K562 (cell line): ENCODE results near the gene DPYSL4. TPM values are rescaled to one million over a fixed set of nuclear protein-coding genes. Genes with fewer than 3 reads are reported as not detected.

Source experiments
- ATAC-seq: fragments of 200-7000 bp; cut with Tn5 transposase; 3 replicates; pipeline ENCODE4 v1.9.1; 2020; ENCODE audit warnings: moderate library complexity
- BruUV-seq: library from RNA; stranded (reverse); fragments of 400-500 nt; replicated peaks from 2 replicates; lab custom pipeline; 2021; lab: Mats Ljungman, UMichigan
- CTCF ChIA-PET: fragments of 300-600 bp; formaldehyde crosslinking; extraction: SDS; loops from one replicate; lab custom pipeline; 2021; ENCODE audit warnings: low intra/inter-chr PET ratio; lab: Yijun Ruan, JAX
- POLR2A ChIA-PET: fragments of 300-600, 350-650 bp; sonication (Branson Sonifier 250); formaldehyde crosslinking; extraction: SDS; loops from one replicate; lab custom pipeline; 2021; ENCODE audit warnings: antibody characterized with exemption, inconsistent platforms; lab: Yijun Ruan, JAX
- DNase-seq, 4 experiments: peaks; one replicate each; pipeline versions ENCODE4 v3.0.0 to v3.0.0-alpha.2; 2011 to 2018; ENCODE audit warnings: low spot score in 3 of 4, mixed read lengths in 3 of 4; ENCODE audit errors: extremely low read depth in 1 of 4
- FAIRE-seq: peaks from 2 replicates; lab custom pipeline; 2011; peaks lifted over from hg19 to GRCh38; lab: Jason Lieb, UNC
- H2AFZ ChIP-seq: 2 replicates; pipeline ENCODE4 v1.6.0; 2011; ENCODE audit warnings: low read depth, low read length, control low read depth, inconsistent platforms
- H3K27ac ChIP-seq: fragments of 200-600 bp; 3 replicates; pipeline ENCODE4 v1.8.0; 2011; ENCODE audit warnings: low read depth, mild to moderate bottlenecking, control low read depth, inconsistent platforms, low read length, moderate library complexity, mixed read lengths; ENCODE audit errors: extremely low read depth
- H3K27me3 ChIP-seq, 2 experiments: fragments of 300-600 bp in 1 of 2; 2 replicates in 1 of 2; 3 replicates in 1 of 2; pipeline versions ENCODE4 v1.6.0 to v1.8.0; 2011; ENCODE audit warnings: inconsistent platforms in 2 of 2, low read length in 2 of 2, mild to moderate bottlenecking in 1 of 2, mixed read lengths in 1 of 2, moderate library complexity in 1 of 2; ENCODE audit not compliant: control insufficient read depth in 2 of 2, insufficient read depth in 2 of 2
- H3K36me3 ChIP-seq: fragments of 300-600 bp; 3 replicates; pipeline ENCODE4 v1.8.0; 2011; ENCODE audit warnings: mild to moderate bottlenecking, low read length, inconsistent platforms; ENCODE audit not compliant: control insufficient read depth, insufficient read depth
- H3K4me1 ChIP-seq, 2 experiments: fragments of 200-600 bp in 1 of 2; replicated peaks in 1 of 2; 2 replicates in 1 of 2; 3 replicates in 1 of 2; pipeline versions ENCODE4 v1.5.1 to v1.8.0; 2011; ENCODE audit warnings: inconsistent platforms in 2 of 2, low read length in 2 of 2, mild to moderate bottlenecking in 1 of 2, mixed read lengths in 1 of 2, moderate library complexity in 1 of 2; ENCODE audit not compliant: control insufficient read depth in 2 of 2, insufficient read depth in 2 of 2
- H3K4me2 ChIP-seq: 2 replicates; pipeline ENCODE4 v1.6.1; 2011; ENCODE audit warnings: low read length, control low read depth, inconsistent platforms, mixed read lengths; ENCODE audit not compliant: insufficient read depth
- H3K4me3 ChIP-seq: fragments of 200-600 bp; sonication (generic), shearing (Covaris generic); 2 replicates; pipeline ENCODE4 v1.5.1; 2016; ENCODE audit warnings: control low read depth, inconsistent platforms
- H3K79me2 ChIP-seq: fragments of 200-600 bp; 3 replicates; pipeline ENCODE4 v1.8.0; 2011; ENCODE audit warnings: low read length, inconsistent platforms; ENCODE audit not compliant: control insufficient read depth, insufficient read depth
- H3K9ac ChIP-seq, 2 experiments: 2 replicates each; pipeline versions ENCODE4 v1.6.0 to v1.6.1; 2011; ENCODE audit warnings: low read depth in 2 of 2, low read length in 2 of 2, control low read depth in 1 of 2, inconsistent platforms in 1 of 2, mild to moderate bottlenecking in 1 of 2, mixed read lengths in 1 of 2; ENCODE audit not compliant: insufficient read depth in 1 of 2
- H3K9me1 ChIP-seq: one replicate; pipeline ENCODE4 v1.6.0; 2011; ENCODE audit warnings: inconsistent platforms, mild to moderate bottlenecking, low read length, moderate library complexity; ENCODE audit not compliant: control insufficient read depth, insufficient read depth
- H3K9me3 ChIP-seq: replicated peaks from 2 replicates; pipeline ENCODE4 v1.5.1; 2011; ENCODE audit warnings: low read depth, low read length, inconsistent platforms; ENCODE audit not compliant: control insufficient read depth, insufficient read depth
- H4K20me1 ChIP-seq: replicated peaks from 2 replicates; pipeline ENCODE4 v1.6.1; 2011; ENCODE audit warnings: low read length, inconsistent platforms, mixed read lengths; ENCODE audit not compliant: control insufficient read depth, insufficient read depth
- CSDE1 ChIP-seq, 2 experiments: fragments of 450-650 bp; IDR thresholded peaks; 2 replicates each; pipeline ENCODE4 v1.6.1; 2016; ENCODE audit warnings: mild to moderate bottlenecking in 1 of 2
- ERF ChIP-seq: fragments of 450-650 bp; formaldehyde crosslinking; IDR thresholded peaks from 2 replicates; pipeline ENCODE4 v1.4.0; 2020; ENCODE audit warnings: mild to moderate bottlenecking, mixed read lengths
- GATAD2A ChIP-seq: fragments of 450-650 bp; IDR thresholded peaks from 2 replicates; pipeline ENCODE4 v1.6.1; 2017
- GTF2E2 ChIP-seq: fragments of 200-800 bp; sonication (Bioruptor generic); IDR thresholded peaks from 2 replicates; pipeline ENCODE4 v1.6.1; 2016; ENCODE audit warnings: missing genetic modification characterization, missing compliant biosample characterization
- LARP7 ChIP-seq: fragments of 450-650 bp; IDR thresholded peaks from 2 replicates; pipeline ENCODE4 v1.6.1; 2016
- NONO ChIP-seq, 2 experiments: fragments of 200-400 bp in 1 of 2; fragments of 450-650 bp in 1 of 2; formaldehyde crosslinking in 1 of 2; IDR thresholded peaks; 2 replicates each; pipeline ENCODE4 v1.6.1; 2017; ENCODE audit warnings: low read depth in 2 of 2, mild to moderate bottlenecking in 2 of 2, moderate library complexity in 2 of 2, low read length in 1 of 2
- RBFOX2 ChIP-seq: fragments of 200-400 bp; formaldehyde crosslinking; IDR thresholded peaks from 2 replicates; pipeline ENCODE4 v1.6.1; 2017; ENCODE audit warnings: low read depth, mild to moderate bottlenecking, low read length, moderate library complexity
- THRAP3 ChIP-seq: fragments of 450-650 bp; IDR thresholded peaks from 2 replicates; pipeline ENCODE4 v1.6.1; 2016; ENCODE audit warnings: mild to moderate bottlenecking, inconsistent platforms, borderline replicate concordance
- ZBTB9 ChIP-seq: fragments of 450-650 bp; formaldehyde crosslinking; IDR thresholded peaks from 2 replicates; pipeline ENCODE4 v1.4.0; 2020; ENCODE audit warnings: mild to moderate bottlenecking, moderate library complexity
- ZNF121 ChIP-seq: sonication (generic); formaldehyde crosslinking; conservative IDR thresholded peaks from 2 replicates; pipeline ENCODE4 v1.8.0; 2022; ENCODE audit warnings: missing genetic modification reagents
- ZNF224 ChIP-seq: sonication (generic); formaldehyde crosslinking; IDR thresholded peaks from 2 replicates; pipeline ENCODE4 v1.8.0; 2022; ENCODE audit warnings: mild to moderate bottlenecking, missing genetic modification reagents
- ZNF24 ChIP-seq: fragments of 450-650 bp; IDR thresholded peaks from 2 replicates; pipeline ENCODE4 v1.6.1; 2016
- ZNF324 ChIP-seq: fragments of 250-450 bp; sonication (Bioruptor Pico); IDR thresholded peaks from 2 replicates; pipeline ENCODE4 v1.4.0; 2020; ENCODE audit warnings: mild to moderate bottlenecking
- WGBS: fragments of 100-300 bp; shearing (Covaris generic); methylation state at CpG from one replicate; pipeline ENCODE4 v1.1.6; 2016; ENCODE audit warnings: low coverage, mixed read lengths; ENCODE audit not compliant: insufficient coverage; ENCODE audit errors: missing lambda C conversion rate; 5-methylcytosine and 5-hydroxymethylcytosine counted together
- in situ Hi-C: fragments of 300-500 bp; cut with MboI; formaldehyde crosslinking; loops from 4 replicates; pipeline ENCODE4 v1.15.0; 2018; ENCODE audit warnings: inconsistent platforms, mixed read lengths
- intact Hi-C: fragments of 100-400 bp; cut with micrococcal nuclease; formaldehyde crosslinking; loops from 2 replicates; pipeline ENCODE4 v1.14.2; 2022
- polyA plus RNA-seq, 8 experiments: library from polyadenylated mRNA; depleted of rRNA in 4 of 8; stranded (reverse) in 5 of 8; unstranded in 3 of 8; fragments of >200 nt; fragmentation: Nextera tagmentation in 2 of 8; fragmentation: Illumina TruSeq in 1 of 8; extraction: Ambion mirVana in 2 of 8; extraction: Trizol in 1 of 8; gene quantifications; 2 replicates each; pipeline versions ENCODE4 v1.2.1 to v1.2.3, GENCODE V29; 2011 to 2014; ENCODE audit warnings: inconsistent platforms in 1 of 8, missing spikeins in 1 of 8
- total RNA-seq, 7 experiments: library from RNA; depleted of rRNA in 6 of 7; stranded (reverse); fragments of >200 nt in 6 of 7; fragmentation: Illumina TruSeq in 2 of 7; extraction: Trizol in 2 of 7; gene quantifications; 2 replicates each; pipeline versions ENCODE4 v1.2.1 to v1.2.3, GENCODE V29; 2011 to 2021; ENCODE audit warnings: low replicate concordance in 1 of 7
- TF ChIP-seq, protein P1 (sequence below), 2 experiments: fragments of 150-350 bp in 1 of 2; IDR thresholded peaks; 2 replicates each; pipeline ENCODE4 v1.6.1; 2012 to 2016; ENCODE audit warnings: low read depth in 2 of 2, low read length in 2 of 2, mild to moderate bottlenecking in 1 of 2, moderate library complexity in 1 of 2

DPYSL4 gene
- total and polyA plus RNA-seq, 9 of the 15 experiments (the other 6 are each of a cell fraction or from before 2014, with no cell fraction given): 0.03 TPM; not detected in 8

GRCh38 chr10:132207536-132208461 lies 21.1 kb downstream of the DPYSL4 start (continued):
- TF ChIP-seq, protein P1, sequence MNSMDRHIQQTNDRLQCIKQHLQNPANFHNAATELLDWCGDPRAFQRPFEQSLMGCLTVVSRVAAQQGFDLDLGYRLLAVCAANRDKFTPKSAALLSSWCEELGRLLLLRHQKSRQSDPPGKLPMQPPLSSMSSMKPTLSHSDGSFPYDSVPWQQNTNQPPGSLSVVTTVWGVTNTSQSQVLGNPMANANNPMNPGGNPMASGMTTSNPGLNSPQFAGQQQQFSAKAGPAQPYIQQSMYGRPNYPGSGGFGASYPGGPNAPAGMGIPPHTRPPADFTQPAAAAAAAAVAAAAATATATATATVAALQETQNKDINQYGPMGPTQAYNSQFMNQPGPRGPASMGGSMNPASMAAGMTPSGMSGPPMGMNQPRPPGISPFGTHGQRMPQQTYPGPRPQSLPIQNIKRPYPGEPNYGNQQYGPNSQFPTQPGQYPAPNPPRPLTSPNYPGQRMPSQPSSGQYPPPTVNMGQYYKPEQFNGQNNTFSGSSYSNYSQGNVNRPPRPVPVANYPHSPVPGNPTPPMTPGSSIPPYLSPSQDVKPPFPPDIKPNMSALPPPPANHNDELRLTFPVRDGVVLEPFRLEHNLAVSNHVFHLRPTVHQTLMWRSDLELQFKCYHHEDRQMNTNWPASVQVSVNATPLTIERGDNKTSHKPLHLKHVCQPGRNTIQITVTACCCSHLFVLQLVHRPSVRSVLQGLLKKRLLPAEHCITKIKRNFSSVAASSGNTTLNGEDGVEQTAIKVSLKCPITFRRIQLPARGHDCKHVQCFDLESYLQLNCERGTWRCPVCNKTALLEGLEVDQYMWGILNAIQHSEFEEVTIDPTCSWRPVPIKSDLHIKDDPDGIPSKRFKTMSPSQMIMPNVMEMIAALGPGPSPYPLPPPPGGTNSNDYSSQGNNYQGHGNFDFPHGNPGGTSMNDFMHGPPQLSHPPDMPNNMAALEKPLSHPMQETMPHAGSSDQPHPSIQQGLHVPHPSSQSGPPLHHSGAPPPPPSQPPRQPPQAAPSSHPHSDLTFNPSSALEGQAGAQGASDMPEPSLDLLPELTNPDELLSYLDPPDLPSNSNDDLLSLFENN (IDR thresholded peaks at IDR 0.05; ENCODE audit: low read depth in 2 of 2, low read length in 2 of 2): no peak
- TF ChIP-seq ERF (CRISPR knock-in tag): no peak

DNA sequence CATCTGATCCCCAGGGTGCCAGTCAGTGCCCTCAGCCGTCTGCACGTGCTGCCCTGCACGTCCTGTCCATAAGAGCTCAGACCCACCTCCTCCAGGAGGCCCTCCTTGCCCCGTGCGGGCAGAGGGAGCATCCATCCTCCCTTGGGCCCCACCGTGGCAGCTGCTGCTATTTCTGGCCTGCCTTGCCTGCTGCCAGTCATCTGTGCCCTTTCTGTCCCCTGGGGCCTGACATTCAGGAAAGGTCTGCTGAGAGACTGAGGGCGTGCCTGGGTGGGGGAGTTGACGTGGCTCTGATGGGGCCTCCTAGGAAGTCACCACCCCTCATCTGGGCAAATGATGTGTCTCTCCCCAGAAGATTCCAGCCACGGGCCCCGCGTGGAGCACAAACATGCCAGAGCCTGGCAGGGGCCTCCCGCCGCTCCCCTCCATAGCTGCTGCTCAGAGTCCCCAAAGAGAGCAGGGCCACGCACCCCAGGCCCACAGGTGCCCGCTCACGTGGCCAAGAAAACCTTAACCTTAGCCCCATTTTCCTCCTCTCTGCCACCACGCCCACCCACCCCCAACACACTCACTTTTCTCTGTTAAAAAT lies 21.8 kb downstream of the DPYSL4 start:
- POLR2A ChIA-PET: no interaction called here
- DNase-seq: no peak
- Histone ChIP-seq H3K4me1 (peaks cover 0 to 8% of the 10 kb centered on the region in 2 experiments; a peak in 2 of 5 replicates), H3K27me3 (peaks cover 0 to 44% of the 10 kb centered on the region in 2 experiments; a peak in 2 of 5 replicates), H3K9me1 (no peaks in the 10 kb centered on the region), H3K9me3 (no peaks in the 10 kb centered on the region), H3K4me3 (no peak overlapping the region), H3K27ac (no peak overlapping the region), H4K20me1 (no peaks in the 10 kb centered on the region), H3K36me3 (no peaks in the 10 kb centered on the region), H2AFZ (no peak overlapping the region), H3K4me2 (no peak overlapping the region), H3K79me2 (no peaks in the 10 kb centered on the region), H3K9ac (no peak overlapping the region)
- in situ Hi-C loops: no loop called here
- no peak for ATAC-seq
- WGBS: 17% methylated on average over 14 of the region's 17 CpGs
- no TSS peak for BruUV-seq
- no peak for FAIRE-seq
- CTCF ChIA-PET: no interaction called here
- intact Hi-C loops: no loop called here
- no peak for TF ChIP-seq GATAD2A
- TF ChIP-seq ZNF224: no peak
- no peak for TF ChIP-seq RBFOX2
- no peak for TF ChIP-seq ZBTB9 (CRISPR knock-in tag)
- no peak for TF ChIP-seq ZNF121 (CRISPR knock-in tag)
- no peak for TF ChIP-seq CSDE1 (IDR thresholded peaks at IDR 0.05)
- TF ChIP-seq GTF2E2: no peak
- no peak for TF ChIP-seq THRAP3
- TF ChIP-seq ZNF324 (CRISPR knock-in tag): no peak
- TF ChIP-seq NONO (IDR thresholded peaks at IDR 0.05; ENCODE audit: low read depth in 2 of 2, low read length in 1 of 2): no peak
- no peak for TF ChIP-seq LARP7
- no peak for TF ChIP-seq ZNF24
